Measurements from ENCODE around the gene FAM168A. TPM values are rescaled to one million over a fixed set of nuclear protein-coding genes. Genes with fewer than 3 reads are reported as not detected.

The FAM168A gene
- total and polyA plus RNA-seq, 10 of the 15 experiments (the other 5 are each of a cell fraction or from before 2014, with no cell fraction given): 1.7 to 20.0 (median 10.0) TPM

DNA sequence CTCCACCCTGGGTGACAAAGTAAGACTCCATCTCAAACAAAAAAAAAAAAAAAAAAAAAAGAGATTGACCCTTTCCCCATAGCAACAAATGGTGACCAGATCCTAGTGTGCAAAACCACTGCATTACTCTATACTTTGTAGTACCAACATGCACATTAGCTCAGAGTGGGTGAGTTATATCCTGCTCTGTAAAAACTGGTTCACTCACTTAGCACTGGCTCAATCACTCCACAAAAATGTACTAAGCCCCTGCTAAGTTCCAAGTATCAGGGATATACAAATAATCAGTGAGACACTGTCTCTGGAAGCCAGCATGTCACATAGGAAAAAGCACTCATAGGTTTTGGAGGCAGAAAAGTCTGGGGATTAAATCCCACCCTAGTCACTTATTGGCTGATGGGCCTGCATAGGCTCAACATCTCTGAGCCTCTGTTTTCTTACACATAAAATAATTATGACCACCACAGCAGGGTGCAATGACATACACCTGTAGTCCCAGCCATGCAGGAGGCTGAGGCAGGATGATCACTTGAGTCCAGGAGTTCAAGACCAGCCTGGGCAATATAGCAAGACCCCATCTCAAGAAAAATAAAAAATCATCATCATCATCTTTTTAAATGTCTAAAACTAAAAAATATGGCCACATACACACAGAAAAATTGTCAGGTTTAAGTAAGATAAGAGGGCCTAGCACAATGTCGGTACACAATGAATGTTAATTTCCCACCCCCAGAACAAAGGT, 11.9 kb downstream of the FAM168A start:
- CTCF ChIA-PET: interaction anchor here (0.7 to 1.5 kb wide), 2 partner anchors 10 to 235 kb away, joined by 4 to 5 read pairs; no protein-coding TSS in a partner anchor
- peaks cover 5% of the 10 kb centered on the region; the same call in 1 of the 2 replicates for H3K4me1 ChIP-seq (ENCODE audit: control insufficient read depth, insufficient read depth, low read length)
- no peaks in the 10 kb centered on the region; the same call in 2 of the 3 replicates for H3K9me3 ChIP-seq (replicated peaks; ENCODE audit: control insufficient read depth, insufficient read depth, low read length)
- no peak overlapping the region for H3K9ac ChIP-seq (ENCODE audit: control insufficient read depth, insufficient read depth, low read length)
- intact Hi-C loops (cut with micrococcal nuclease; ENCODE audit: unreplicated experiment): no loop called here
- H3K27me3 ChIP-seq (replicated peaks in 1 of 2; ENCODE audit: control insufficient read depth in 2 of 2, insufficient read depth in 2 of 2, low read length in 1 of 2): no peaks in the 10 kb centered on the region
- TSS peak; percentile 31 for BruUV-seq (replicated peaks)
- no peaks in the 10 kb centered on the region for H3K36me3 ChIP-seq (ENCODE audit: control insufficient read depth in 2 of 2, insufficient read depth in 2 of 2, low read length in 1 of 2)
- SMC1A ChIA-PET (ENCODE audit: uncharacterized antibody, unreplicated experiment): interaction anchor here (1.2 kb wide), 1 partner anchor 21 kb away, joined by 3 read pairs; no protein-coding TSS in a partner anchor
- no peak for FAIRE-seq
- no peak overlapping the region for H2AFZ ChIP-seq (ENCODE audit: control insufficient read depth, low read depth, low read length)
- no peak overlapping the region for H3K4me3 ChIP-seq
- DNase-seq (ENCODE audit: low read depth, low spot score): no peak
- POLR2A ChIA-PET: interaction anchor here (0.7 kb wide), 1 partner anchor 247 kb away, joined by 4 read pairs; no protein-coding TSS in a partner anchor
- RAD21 ChIA-PET (ENCODE audit: unreplicated experiment): no interaction called here
- WGBS (ENCODE audit: insufficient coverage, insufficient replicate concordance, low lambda C conversion rate, missing lambda C conversion rate): 100% methylated on average over 1 of the region's 1 CpG
- peak; percentile 41; the same call in 1 of the 3 replicates for ATAC-seq
- no peaks in the 10 kb centered on the region for H4K20me1 ChIP-seq (ENCODE audit: control insufficient read depth, insufficient read depth)
- peaks cover 15% of the 10 kb centered on the region for H3K79me2 ChIP-seq (ENCODE audit: control insufficient read depth, insufficient read depth, low read length)
- in situ Hi-C loops (cut with MboI): no loop called here
- no peak overlapping the region for H3K27ac ChIP-seq (ENCODE audit: control insufficient read depth, insufficient read depth)
- no peak overlapping the region for H3K4me2 ChIP-seq (ENCODE audit: control insufficient read depth, insufficient read depth)
- TF ChIP-seq EGR1 (IDR thresholded peaks at IDR 0.05; ENCODE audit: borderline replicate concordance in 1 of 2, low read depth in 2 of 2, low read length in 2 of 2): no peak
- TF ChIP-seq ETV6 (conservative IDR thresholded peaks at IDR 0.05 in 1 of 2, IDR thresholded peaks at IDR 0.05 in 1 of 2; ENCODE audit: borderline replicate concordance in 1 of 2, low read depth in 1 of 2): no peak
- no peak for TF ChIP-seq HDAC2 (IDR thresholded peaks at IDR 0.05)
- TF ChIP-seq HCFC1 (IDR thresholded peaks at IDR 0.05; ENCODE audit: low read length): no peak
- TF ChIP-seq, protein P1, sequence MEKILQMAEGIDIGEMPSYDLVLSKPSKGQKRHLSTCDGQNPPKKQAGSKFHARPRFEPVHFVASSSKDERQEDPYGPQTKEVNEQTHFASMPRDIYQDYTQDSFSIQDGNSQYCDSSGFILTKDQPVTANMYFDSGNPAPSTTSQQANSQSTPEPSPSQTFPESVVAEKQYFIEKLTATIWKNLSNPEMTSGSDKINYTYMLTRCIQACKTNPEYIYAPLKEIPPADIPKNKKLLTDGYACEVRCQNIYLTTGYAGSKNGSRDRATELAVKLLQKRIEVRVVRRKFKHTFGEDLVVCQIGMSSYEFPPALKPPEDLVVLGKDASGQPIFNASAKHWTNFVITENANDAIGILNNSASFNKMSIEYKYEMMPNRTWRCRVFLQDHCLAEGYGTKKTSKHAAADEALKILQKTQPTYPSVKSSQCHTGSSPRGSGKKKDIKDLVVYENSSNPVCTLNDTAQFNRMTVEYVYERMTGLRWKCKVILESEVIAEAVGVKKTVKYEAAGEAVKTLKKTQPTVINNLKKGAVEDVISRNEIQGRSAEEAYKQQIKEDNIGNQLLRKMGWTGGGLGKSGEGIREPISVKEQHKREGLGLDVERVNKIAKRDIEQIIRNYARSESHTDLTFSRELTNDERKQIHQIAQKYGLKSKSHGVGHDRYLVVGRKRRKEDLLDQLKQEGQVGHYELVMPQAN (conservative IDR thresholded peaks at IDR 0.05): no peak
- TF ChIP-seq BCLAF1 (IDR thresholded peaks at IDR 0.05): no peak
- TF ChIP-seq ZNF217 (IDR thresholded peaks at IDR 0.05): no peak
- no peak for TF ChIP-seq HDGF (IDR thresholded peaks at IDR 0.05)
- TF ChIP-seq EZH2 (IDR thresholded peaks at IDR 0.05; ENCODE audit: borderline replicate concordance, control insufficient read depth, low read depth, low read length): no peak
- no peak for TF ChIP-seq ZSCAN29 (IDR thresholded peaks at IDR 0.05)
- TF ChIP-seq RCOR1 (conservative IDR thresholded peaks at IDR 0.05; ENCODE audit: low read depth, low read length): no peak
- no peak for TF ChIP-seq IRF3 (IDR thresholded peaks at IDR 0.05)
- TF ChIP-seq ZNF24 (IDR thresholded peaks at IDR 0.05): no peak
- TF ChIP-seq, protein P2, sequence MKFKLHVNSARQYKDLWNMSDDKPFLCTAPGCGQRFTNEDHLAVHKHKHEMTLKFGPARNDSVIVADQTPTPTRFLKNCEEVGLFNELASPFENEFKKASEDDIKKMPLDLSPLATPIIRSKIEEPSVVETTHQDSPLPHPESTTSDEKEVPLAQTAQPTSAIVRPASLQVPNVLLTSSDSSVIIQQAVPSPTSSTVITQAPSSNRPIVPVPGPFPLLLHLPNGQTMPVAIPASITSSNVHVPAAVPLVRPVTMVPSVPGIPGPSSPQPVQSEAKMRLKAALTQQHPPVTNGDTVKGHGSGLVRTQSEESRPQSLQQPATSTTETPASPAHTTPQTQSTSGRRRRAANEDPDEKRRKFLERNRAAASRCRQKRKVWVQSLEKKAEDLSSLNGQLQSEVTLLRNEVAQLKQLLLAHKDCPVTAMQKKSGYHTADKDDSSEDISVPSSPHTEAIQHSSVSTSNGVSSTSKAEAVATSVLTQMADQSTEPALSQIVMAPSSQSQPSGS (IDR thresholded peaks at IDR 0.05; ENCODE audit: low read length): no peak
- no peak for TF ChIP-seq CHD1 (IDR thresholded peaks at IDR 0.05; ENCODE audit: low read depth, low read length)
